EL (cell line): ENCODE results near the gene SDC3.
A peak's percentile ranks its signal among the peaks of the same experiment; 100 is the strongest.
"Not testable (repeated sequence)": the region's sequence is repeated elsewhere in the genome, so short reads cannot be mapped to it uniquely, and the experiment has no call there.

ENCODE experiments used
- DNase-seq: peaks from one replicate; pipeline ENCODE4 v3.0.0-alpha.2; 2016

The SDC3 gene

GRCh38 chr1:30872948-30873263 is 35.7 kb downstream of the SDC3 start:
- no peak for DNase-seq

GRCh38 chr1:30872033-30872947 is 36.3 kb downstream of the SDC3 start:
- no peak for DNase-seq

DNA sequence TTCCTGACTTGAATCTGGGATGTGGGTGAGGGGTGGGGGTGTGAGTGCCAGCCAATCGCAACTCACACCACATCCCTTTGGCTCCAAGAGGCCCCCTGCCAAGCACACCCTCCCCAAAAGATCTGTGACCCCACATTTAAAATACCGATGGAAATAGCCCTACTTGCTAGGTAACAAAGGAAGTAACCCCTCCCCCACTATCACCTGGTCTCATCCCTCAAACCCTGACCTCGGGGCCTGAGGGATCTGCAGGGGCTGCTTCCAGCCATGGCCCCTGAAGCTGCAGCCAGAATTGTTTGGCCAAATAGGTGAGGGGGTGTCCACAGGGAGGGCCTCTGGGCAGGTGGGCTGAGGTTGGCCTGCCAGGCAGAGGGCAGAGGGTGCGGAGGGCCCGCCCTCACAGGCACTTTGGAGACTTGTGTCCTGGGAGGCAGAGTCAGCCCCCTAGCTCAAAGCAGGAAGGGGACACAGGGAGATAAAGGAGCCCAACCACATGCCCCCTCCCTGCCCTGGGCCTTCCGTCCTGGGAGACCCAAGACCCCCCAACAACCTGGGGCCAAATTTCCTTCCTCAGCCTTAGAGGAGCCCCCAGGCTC is 37.2 kb downstream of the SDC3 start:
- DNase-seq = no peak

DNA sequence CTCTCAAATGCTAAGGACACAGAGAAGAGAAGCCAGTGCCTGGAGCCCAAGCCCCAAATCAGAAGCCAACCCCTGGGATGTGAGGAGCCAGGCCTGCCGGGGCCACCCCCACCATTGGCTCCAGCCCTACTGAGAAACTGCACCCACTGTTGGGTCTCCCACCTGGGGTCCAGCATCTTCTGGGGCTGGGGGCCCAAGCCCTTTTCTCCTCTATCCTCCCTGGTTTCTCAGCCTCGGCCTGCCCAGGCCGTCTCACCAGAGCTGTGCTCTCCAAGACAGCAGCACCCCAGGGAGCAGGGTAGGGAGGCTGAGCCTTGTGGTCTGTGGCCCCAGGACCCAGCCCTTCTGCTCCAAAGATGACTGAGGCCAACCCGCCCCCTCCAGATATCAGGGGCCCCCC is 37.9 kb downstream of the SDC3 start:
- DNase-seq = no peak

DNA sequence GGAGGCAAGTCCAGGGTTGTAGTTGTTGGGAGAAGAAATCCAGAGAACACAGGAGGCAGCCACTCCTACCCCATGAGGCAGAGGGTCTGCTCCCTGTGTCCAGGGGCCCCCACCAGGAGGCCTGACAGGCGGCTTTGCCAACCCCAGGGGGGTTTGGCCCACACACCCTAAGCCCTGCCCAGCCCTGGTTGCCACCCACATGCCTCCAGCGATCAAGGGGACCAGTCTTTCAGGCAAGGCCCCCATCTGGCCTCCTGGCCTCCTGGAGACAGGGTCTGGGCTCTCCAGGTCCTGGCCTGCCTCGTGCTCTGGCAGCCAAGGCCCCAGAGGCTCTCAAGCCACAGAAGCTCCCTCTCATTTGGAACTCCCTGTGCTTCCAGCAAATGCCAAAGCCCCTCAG is 38.5 kb downstream of the SDC3 start:
- no peak for DNase-seq

- no peak for DNase-seq
Observed at GRCh38 chr1:30868833-30869435, 39.6 kb downstream of the SDC3 start.

GRCh38 chr1:30868057-30868456 is 40.5 kb downstream of the SDC3 start:
- DNase-seq = not testable (repeated sequence)

DNA sequence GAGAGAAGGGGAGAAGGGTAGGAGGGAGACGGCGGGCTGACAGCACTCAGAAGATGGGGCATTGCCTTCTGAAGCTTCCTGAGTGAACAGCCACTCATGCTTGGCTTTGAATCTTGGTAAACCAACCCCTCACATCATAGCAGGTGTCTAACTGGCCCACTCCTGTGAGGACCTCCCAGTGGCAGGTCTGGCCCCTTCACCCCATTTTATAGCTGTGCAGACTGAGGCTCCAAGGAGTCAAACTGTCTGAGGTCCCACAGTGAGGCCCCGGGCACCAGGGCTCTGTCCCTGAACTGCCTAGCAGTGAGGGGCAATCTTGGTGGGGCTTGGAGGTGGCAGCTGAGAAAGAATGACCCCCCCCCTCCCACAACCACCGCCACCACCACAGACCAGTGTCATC is 41.0 kb downstream of the SDC3 start:
- no peak for DNase-seq

- DNase-seq = no peak
Observed at GRCh38 chr1:30866594-30866993, 42.0 kb downstream of the SDC3 start.

GRCh38 chr1:30864681-30865080 is 43.9 kb downstream of the SDC3 start:
- DNase-seq = no peak

- no peak for DNase-seq
Observed at GRCh38 chr1:30863858-30864604, 44.5 kb downstream of the SDC3 start.

GRCh38 chr1:30860320-30860652 is 48.3 kb downstream of the SDC3 start:
- no peak for DNase-seq

DNA sequence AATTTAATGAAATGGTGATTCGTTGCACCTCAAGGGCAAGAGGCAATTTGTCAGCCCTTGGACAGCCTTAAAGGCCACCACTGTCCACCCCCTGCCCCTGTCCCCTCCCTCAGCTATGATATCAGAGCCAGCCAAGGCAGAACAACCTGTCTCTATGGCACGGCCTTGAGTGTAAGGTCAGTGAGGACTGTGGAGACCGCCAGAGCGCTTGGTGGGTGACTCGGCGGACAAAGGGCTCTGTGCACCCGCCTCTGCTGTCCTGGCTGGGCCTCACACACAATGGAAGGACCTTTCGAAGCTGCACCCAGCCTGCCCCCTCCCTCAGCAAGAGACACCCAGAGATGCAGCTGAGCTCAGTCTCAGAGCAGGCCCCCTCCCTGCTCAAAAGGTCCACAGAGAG is 50.6 kb downstream of the SDC3 start:
- DNase-seq = no peak

- DNase-seq = no peak
Observed at GRCh38 chr1:30857062-30857461, 51.5 kb downstream of the SDC3 start.

DNA sequence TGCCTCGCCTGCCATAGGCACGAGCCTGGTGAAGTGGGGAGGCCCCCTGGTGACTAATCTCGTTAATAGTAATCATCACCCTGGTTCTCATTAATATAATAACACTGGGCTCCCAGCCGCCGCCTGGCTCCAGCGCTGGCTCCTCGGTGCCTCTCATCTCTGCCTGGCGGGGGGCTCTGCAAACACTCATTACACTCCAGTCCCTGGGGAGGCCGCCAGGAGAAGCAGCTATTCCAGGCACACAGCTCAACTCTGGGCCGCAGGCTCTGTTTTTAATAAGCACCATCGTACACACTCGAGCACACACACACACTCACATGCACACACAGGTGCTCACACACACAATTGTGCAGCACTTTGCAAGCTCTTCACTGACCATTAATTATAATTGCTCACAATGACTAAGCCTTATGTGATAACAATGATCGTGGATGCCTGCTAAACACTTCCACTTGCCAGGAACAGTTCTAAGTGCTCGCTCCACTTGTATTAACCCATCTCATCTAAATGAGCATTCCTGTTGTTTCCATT is 52.2 kb downstream of the SDC3 start:
- no peak for DNase-seq

- no peak for DNase-seq
Observed at GRCh38 chr1:30855686-30856259, 52.8 kb downstream of the SDC3 start.

GRCh38 chr1:30853350-30853749 is 55.2 kb downstream of the SDC3 start:
- no peak for DNase-seq

- DNase-seq = peak; percentile 38
Observed at GRCh38 chr1:30852026-30852425, 56.5 kb downstream of the SDC3 start.

DNA sequence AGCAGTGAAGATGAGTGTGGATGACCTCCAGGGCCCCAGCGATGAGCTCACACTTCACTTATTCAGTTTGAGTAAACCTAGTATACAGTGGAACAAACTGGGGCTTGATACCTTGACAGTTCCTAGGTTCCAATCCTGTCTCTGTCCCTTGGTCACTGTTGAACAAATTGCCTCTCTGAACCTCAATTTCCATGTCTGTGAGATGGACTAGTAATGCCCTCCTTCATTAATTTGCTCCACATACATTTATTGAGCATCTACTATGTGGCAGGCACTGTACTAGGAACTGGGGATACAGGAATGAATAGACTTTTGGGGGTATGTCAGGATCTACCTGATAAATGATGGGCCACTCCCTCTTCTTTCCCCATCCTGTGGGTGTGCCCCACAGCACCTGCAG is 57.3 kb downstream of the SDC3 start:
- no peak for DNase-seq

GRCh38 chr1:30850607-30851006 is 58.0 kb downstream of the SDC3 start:
- no peak for DNase-seq

DNA sequence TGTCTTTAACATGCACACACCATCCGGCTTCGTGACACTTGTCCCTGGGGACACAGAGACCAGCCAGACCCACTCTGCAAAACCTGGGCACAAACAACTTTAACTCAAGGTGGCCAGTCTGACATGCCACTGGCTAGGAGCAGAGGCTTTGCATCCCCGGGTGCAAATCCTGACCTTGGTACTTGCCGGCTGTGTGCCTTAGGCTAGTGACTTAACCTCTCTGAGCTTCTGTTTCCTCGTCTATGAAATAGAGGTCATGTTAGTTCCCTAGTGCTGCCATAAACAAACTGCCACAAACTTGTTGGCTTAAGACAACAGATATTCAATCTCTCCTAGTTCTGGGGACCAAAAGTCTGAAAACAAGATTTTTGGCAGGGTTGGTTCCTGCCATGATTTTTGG is 60.4 kb downstream of the SDC3 start:
- DNase-seq = no peak

- DNase-seq = peak; percentile 34
Observed at GRCh38 chr1:30847358-30847972, 61.1 kb downstream of the SDC3 start.

GRCh38 chr1:30846587-30846986 is 62.0 kb downstream of the SDC3 start:
- DNase-seq = no peak
